H1 (cell line): ENCODE data around the gene RNF166. TPM values are rescaled to one million over a fixed set of nuclear protein-coding genes. Genes with fewer than 3 reads are reported as not detected.

Experiments
- CTCF ChIA-PET: fragments of 300-600 bp; sonication (Branson Sonifier 250); formaldehyde crosslinking; loops from one replicate; lab custom pipeline; 2021; ENCODE audit not compliant: partially characterized antibody; lab: Charles Lee
- POLR2A ChIA-PET: fragments of 300-600 bp; sonication (Branson Sonifier 250); formaldehyde crosslinking; loops from one replicate; lab custom pipeline; 2021; ENCODE audit warnings: inconsistent platforms; ENCODE audit not compliant: partially characterized antibody; lab: Charles Lee
- DNase-seq, 2 experiments: peaks; one replicate each; pipeline versions ENCODE4 v3.0.0 to v3.0.0-alpha.2; 2010 to 2022; ENCODE audit warnings: low spot score in 2 of 2, low read depth in 1 of 2, mixed read lengths in 1 of 2
- FAIRE-seq: peaks from 2 replicates; lab custom pipeline; 2011; peaks lifted over from hg19 to GRCh38; lab: Jason Lieb, UNC
- H2AFZ ChIP-seq: 2 replicates; pipeline ENCODE4 v1.8.1; 2012; ENCODE audit warnings: low read length, inconsistent platforms
- H2AK5ac ChIP-seq: 2 replicates; pipeline ENCODE4 v1.6.1; 2013; ENCODE audit warnings: low read depth, low read length
- H2BK120ac ChIP-seq: replicated peaks from 2 replicates; pipeline ENCODE3; 2013; ENCODE audit warnings: low read depth, low read length, inconsistent platforms
- H2BK12ac ChIP-seq: 2 replicates; pipeline ENCODE4 v1.6.1; 2013; ENCODE audit warnings: low read depth, low read length
- H2BK15ac ChIP-seq: 2 replicates; pipeline ENCODE4 v1.6.1; 2013; ENCODE audit warnings: low read length
- H2BK20ac ChIP-seq: 2 replicates; pipeline ENCODE4 v1.6.1; 2013; ENCODE audit warnings: low read length
- H2BK5ac ChIP-seq: 2 replicates; pipeline ENCODE4 v1.6.1; 2013; ENCODE audit warnings: low read depth, low read length
- H3K14ac ChIP-seq: 2 replicates; pipeline ENCODE4 v1.6.1; 2013; ENCODE audit warnings: inconsistent platforms; ENCODE audit not compliant: insufficient read length
- H3K18ac ChIP-seq: 2 replicates; pipeline ENCODE4 v1.6.1; 2013; ENCODE audit warnings: low read length; ENCODE audit errors: extremely low read depth
- H3K23ac ChIP-seq: 2 replicates; pipeline ENCODE4 v1.6.1; 2013; ENCODE audit warnings: inconsistent platforms; ENCODE audit not compliant: insufficient read length
- H3K23me2 ChIP-seq: 2 replicates; pipeline ENCODE4 v1.6.1; 2013; ENCODE audit warnings: low read depth, low read length
- H3K27ac ChIP-seq: 2 replicates; pipeline ENCODE4 v1.6.1; 2011; ENCODE audit warnings: low read depth, low read length, inconsistent platforms
- H3K27me3 ChIP-seq, 4 experiments: replicated peaks in 1 of 4; 1 replicate in 1 of 4; 2 replicates in 3 of 4; pipeline versions ENCODE4 v1.6.1 to v1.8.1; 2011 to 2013; ENCODE audit warnings: low read length in 3 of 4, mild to moderate bottlenecking in 3 of 4, inconsistent platforms in 2 of 4, mixed read lengths in 2 of 4, moderate library complexity in 1 of 4; ENCODE audit not compliant: control insufficient read depth in 3 of 4, insufficient read depth in 3 of 4; ENCODE audit errors: extremely low read depth in 1 of 4
- H3K36me3 ChIP-seq, 4 experiments: 2 replicates each; pipeline versions ENCODE4 v1.6.1 to v1.8.1; 2011 to 2013; ENCODE audit warnings: mild to moderate bottlenecking in 4 of 4, low read length in 3 of 4, moderate library complexity in 2 of 4, control low read depth in 1 of 4, inconsistent platforms in 1 of 4; ENCODE audit not compliant: insufficient read depth in 4 of 4, control insufficient read depth in 2 of 4
- H3K4ac ChIP-seq: replicated peaks from 2 replicates; pipeline ENCODE3; 2013; ENCODE audit warnings: low read length, low read depth, mixed read lengths, inconsistent platforms; ENCODE audit not compliant: insufficient read length
- H3K4me1 ChIP-seq, 4 experiments: replicated peaks in 1 of 4; 1 replicate in 1 of 4; 2 replicates in 3 of 4; pipeline versions ENCODE4 v1.6.1 to v1.8.1; 2011 to 2013; ENCODE audit warnings: low read length in 3 of 4, inconsistent platforms in 2 of 4, mixed read lengths in 1 of 4; ENCODE audit not compliant: insufficient read depth in 4 of 4, control insufficient read depth in 3 of 4
- H3K4me2 ChIP-seq, 2 experiments: 2 replicates each; pipeline versions ENCODE4 v1.6.1 to v1.8.1; 2011 to 2013; ENCODE audit warnings: low read depth in 2 of 2, low read length in 2 of 2, control low read depth in 1 of 2, inconsistent platforms in 1 of 2, mild to moderate bottlenecking in 1 of 2; ENCODE audit not compliant: insufficient read depth in 1 of 2
- H3K4me3 ChIP-seq, 4 experiments: fragments of 200-600, 300-600 bp in 1 of 4; sonication (generic), shearing (Covaris generic), sonication (Bioruptor Twin) in 1 of 4; 2 replicates each; pipeline versions ENCODE4 v1.5.1 to v1.8.1; 2011 to 2016; ENCODE audit warnings: low read length in 4 of 4, low read depth in 3 of 4, control low read depth in 2 of 4, inconsistent platforms in 2 of 4, mild to moderate bottlenecking in 2 of 4, mixed read lengths in 1 of 4, moderate library complexity in 1 of 4; ENCODE audit not compliant: insufficient read depth in 2 of 4; ENCODE audit errors: extremely low read depth in 1 of 4
- H3K56ac ChIP-seq: replicated peaks from 2 replicates; pipeline ENCODE3; 2013; ENCODE audit warnings: low read depth, mild to moderate bottlenecking, mixed read lengths, low read length, inconsistent platforms; ENCODE audit not compliant: insufficient read length
- H3K79me1 ChIP-seq: 2 replicates; pipeline ENCODE4 v1.6.1; 2013; ENCODE audit warnings: low read depth, low read length, control low read depth
- H3K79me2 ChIP-seq, 2 experiments: 2 replicates each; pipeline versions ENCODE4 v1.6.1 to v1.8.1; 2012 to 2013; ENCODE audit warnings: low read length in 2 of 2, mild to moderate bottlenecking in 2 of 2, inconsistent platforms in 1 of 2; ENCODE audit not compliant: insufficient read depth in 2 of 2, control insufficient read depth in 1 of 2
- H3K9ac ChIP-seq, 4 experiments: replicated peaks in 1 of 4; 1 replicate in 1 of 4; 2 replicates in 3 of 4; pipeline versions ENCODE4 v1.6.1 to v1.8.1; 2011 to 2013; ENCODE audit warnings: low read depth in 3 of 4, low read length in 3 of 4, control low read depth in 2 of 4, mild to moderate bottlenecking in 2 of 4, moderate library complexity in 2 of 4, inconsistent platforms in 1 of 4; ENCODE audit errors: extremely low read depth in 1 of 4
- H3K9me3 ChIP-seq, 2 experiments: 2 replicates each; pipeline versions ENCODE4 v1.6.1 to v1.8.1; 2012 to 2013; ENCODE audit warnings: mild to moderate bottlenecking in 2 of 2, moderate library complexity in 2 of 2, control low read depth in 1 of 2, inconsistent platforms in 1 of 2, low read depth in 1 of 2, low read length in 1 of 2, mixed read lengths in 1 of 2; ENCODE audit not compliant: insufficient read depth in 2 of 2
- H4K20me1 ChIP-seq, 2 experiments: replicated peaks in 1 of 2; 2 replicates each; pipeline versions ENCODE3 to v1.8.1; 2011 to 2013; ENCODE audit warnings: inconsistent platforms in 2 of 2, low read length in 2 of 2, mild to moderate bottlenecking in 1 of 2; ENCODE audit not compliant: insufficient read depth in 2 of 2, control insufficient read depth in 1 of 2
- H4K5ac ChIP-seq: 2 replicates; pipeline ENCODE4 v1.6.1; 2013; ENCODE audit warnings: low read length, low read depth, mixed read lengths, inconsistent platforms; ENCODE audit not compliant: insufficient read length
- H4K8ac ChIP-seq: 2 replicates; pipeline ENCODE4 v1.8.0; 2013; ENCODE audit warnings: mild to moderate bottlenecking, moderate library complexity, low read length, inconsistent platforms; ENCODE audit not compliant: insufficient read depth; ENCODE audit errors: extremely low read depth
- H4K91ac ChIP-seq: replicated peaks from 2 replicates; pipeline ENCODE3; 2013; ENCODE audit warnings: low read length, mixed read lengths, inconsistent platforms; ENCODE audit not compliant: insufficient read length
- CREB1 ChIP-seq: IDR thresholded peaks from 2 replicates; pipeline ENCODE4 v1.6.1; 2012; ENCODE audit warnings: inconsistent platforms
- HDAC2 ChIP-seq, 2 experiments: fragments of 300-600 bp in 1 of 2; sonication (generic) in 1 of 2; IDR thresholded peaks; 2 replicates each; pipeline ENCODE4 v1.6.1; 2011 to 2012; ENCODE audit warnings: low read depth in 2 of 2, low read length in 2 of 2, mild to moderate bottlenecking in 2 of 2, moderate library complexity in 2 of 2, borderline replicate concordance in 1 of 2, inconsistent platforms in 1 of 2
- KDM4A ChIP-seq: IDR thresholded peaks from one replicate; pipeline ENCODE4 v1.7.1; 2012; ENCODE audit warnings: low read depth, mild to moderate bottlenecking, moderate library complexity, low read length, inconsistent platforms; ENCODE audit not compliant: severe bottlenecking
- PHF8 ChIP-seq: fragments of 200-600 bp; sonication (generic); conservative IDR thresholded peaks from 2 replicates; pipeline ENCODE4 v1.7.1; 2012; ENCODE audit warnings: low read depth, mild to moderate bottlenecking, inconsistent platforms, low read length, moderate library complexity
- POLR2A ChIP-seq, 2 experiments: IDR thresholded peaks; 1 replicate in 1 of 2; 2 replicates in 1 of 2; pipeline ENCODE4 v1.6.1; 2011; ENCODE audit warnings: low read depth in 2 of 2, low read length in 2 of 2, mild to moderate bottlenecking in 2 of 2; ENCODE audit errors: control extremely low read depth in 1 of 2
- RBBP5 ChIP-seq: IDR thresholded peaks from 2 replicates; pipeline ENCODE4 v1.7.1; 2012; ENCODE audit warnings: low read depth, mild to moderate bottlenecking, inconsistent platforms, low read length, moderate library complexity, borderline replicate concordance
- SIN3A ChIP-seq, 2 experiments: IDR thresholded peaks in 1 of 2; conservative IDR thresholded peaks in 1 of 2; 2 replicates each; pipeline ENCODE4 v1.6.1; 2011 to 2012; ENCODE audit warnings: low read length in 2 of 2, improper control_type of control experiment in 1 of 2, low read depth in 1 of 2, mild to moderate bottlenecking in 1 of 2
- SUZ12 ChIP-seq: fragments of 200-600 bp; sonication (generic); IDR thresholded peaks from 2 replicates; pipeline ENCODE4 v1.6.1; 2012; ENCODE audit warnings: mild to moderate bottlenecking, inconsistent platforms, low read length, moderate library complexity, mixed read lengths
- TAF1 ChIP-seq: IDR thresholded peaks from 2 replicates; pipeline ENCODE4 v1.6.1; 2011; ENCODE audit warnings: mild to moderate bottlenecking, low read depth, low read length
- TBP ChIP-seq: IDR thresholded peaks from 2 replicates; pipeline ENCODE4 v1.6.1; 2011; ENCODE audit warnings: low read depth, low read length, improper control_type of control experiment
- WGBS, 2 experiments: shearing (Covaris generic) in 1 of 2; methylation state at CpG; one replicate each; pipeline versions ENCODE4 v1.1.6 to v1.1.7; 2013 to 2015; ENCODE audit warnings: low lambda C conversion rate in 2 of 2, mixed read lengths in 2 of 2, inconsistent platforms in 1 of 2, low coverage in 1 of 2, missing lambda C conversion rate in 1 of 2; ENCODE audit not compliant: insufficient replicate concordance in 2 of 2, insufficient coverage in 1 of 2, insufficient read length in 1 of 2; ENCODE audit errors: extremely low coverage in 1 of 2, missing lambda C conversion rate in 1 of 2; 5-methylcytosine and 5-hydroxymethylcytosine counted together
- polyA plus RNA-seq, 7 experiments: library from polyadenylated mRNA; depleted of rRNA in 3 of 7; stranded (reverse) in 5 of 7; unstranded in 2 of 7; fragments of >200 nt in 5 of 7; fragments of 200-250 nt in 2 of 7; gene quantifications; 1 replicate in 5 of 7; 2 replicates in 1 of 7; 4 replicates in 1 of 7; pipeline versions ENCODE4 v1.2.1 to v1.2.3, GENCODE V29; 2011 to 2013; ENCODE audit warnings: missing spikeins in 2 of 7, mixed read lengths in 2 of 7
- total RNA-seq: library from RNA; stranded (reverse); fragmentation: NEBNext Ultra II Directional; extraction: Animal tissue kit (Norgen Biotek cat#: 25700); gene quantifications from 2 replicates; pipeline ENCODE4 v1.2.1, GENCODE V29; 2021
- TF ChIP-seq, protein P1 (sequence below): IDR thresholded peaks from 2 replicates; pipeline ENCODE4 v1.6.1; 2012; ENCODE audit warnings: inconsistent platforms

The RNF166 gene
- total and polyA plus RNA-seq, 2 of the 8 experiments (the other 6 are each of a cell fraction or from before 2014, with no cell fraction given): 29.8 to 31.2 TPM

- Histone ChIP-seq H3K18ac (peak within 1 kb of the TSS; percentile 96), H2BK5ac (peak within 1 kb of the TSS; percentile 69; the same call in 1 of the 2 replicates), H3K9ac (peak within 1 kb of the TSS; percentile 56 to 60 (median 58)), H3K36me3 (peaks cover 3 to 19% (median 4%) of the 10 kb centered on the region in 4 experiments; a peak in 7 of 8 replicates), H2BK12ac (peak within 1 kb of the TSS; percentile 27; the same call in 1 of the 2 replicates), H3K23ac (no peak within 1 kb of the TSS), H4K91ac (no peak within 1 kb of the TSS), H3K14ac (peak within 1 kb of the TSS; percentile 83), H3K4me1 (peaks cover 0 to 11% (median 7%) of the 10 kb centered on the region in 4 experiments; a peak in 5 of 7 replicates), H3K27me3 (no peaks in the 10 kb centered on the region), H2AFZ (no peak within 1 kb of the TSS), H3K79me1 (peaks cover 6% of the 10 kb centered on the region), H3K56ac (peak within 1 kb of the TSS; percentile 25), H4K5ac (peak within 1 kb of the TSS; percentile 75), H3K27ac (no peak within 1 kb of the TSS), H3K79me2 (no peaks in the 10 kb centered on the region; a peak in 1 of 4 replicates), H4K8ac (0 out of 2 replicates have a peak within 1 kb of the TSS, but pooled peaks have one; percentile 57), H3K4me2 (peak within 1 kb of the TSS; percentile 80 to 92), H2BK20ac (no peak within 1 kb of the TSS), H3K4ac (peak within 1 kb of the TSS; percentile 94), H3K4me3 (peak within 1 kb of the TSS; percentile 69 to 95 (median 78)), H2AK5ac (peak within 1 kb of the TSS; percentile 30; the same call in 1 of the 2 replicates), H2BK120ac (no peak within 1 kb of the TSS), H3K23me2 (peaks cover 10% of the 10 kb centered on the region; the same call in 1 of the 2 replicates), H4K20me1 (peaks cover 2 to 24% of the 10 kb centered on the region in 2 experiments), H3K9me3 (no peaks in the 10 kb centered on the region), H2BK15ac (no peak within 1 kb of the TSS)
- DNase-seq: peak in 1 of 2 experiments; percentile 90
- ChIA-PET POLR2A (interaction anchor here (1.2 to 4.9 kb wide), 5 partner anchors 9 to 21 kb away, joined by 4 to 35 read pairs (median 5); partner anchors contain the start of genes IL17C and MVD), CTCF (interaction anchor here (0.5 to 1.6 kb wide), 3 partner anchors 14 to 136 kb away, joined by 3 to 5 read pairs (median 3); no protein-coding TSS in a partner anchor)
- FAIRE-seq: no peak
- WGBS, 2 experiments: 2% methylated on average over 18 of the region's 41 CpGs; no CpG with 5 or more reads in 1 of the 2 experiments
- TF ChIP-seq POLR2A (IDR thresholded peaks at IDR 0.05; ENCODE audit: control extremely low read depth in 1 of 2, low read depth in 2 of 2, low read length in 2 of 2) (peak in 1 of 2 experiments; percentile 69; a peak in 1 of 3 replicates), SUZ12 (no peak), KDM4A (peak; percentile 49), CREB1 (0 out of 2 replicates have a peak, but pooled peaks have one; percentile 25), HDAC2 (IDR thresholded peaks at IDR 0.05; ENCODE audit: borderline replicate concordance in 1 of 2, low read depth in 2 of 2, low read length in 2 of 2) (no peak), PHF8 (peak; percentile 41; the same call in 1 of the 2 replicates), TBP (peak; percentile 47; the same call in 1 of the 2 replicates), SIN3A (conservative IDR thresholded peaks at IDR 0.05 in 1 of 2, IDR thresholded peaks at IDR 0.05 in 1 of 2; ENCODE audit: low read depth in 1 of 2, low read length in 2 of 2) (0 out of 4 replicates have a peak, but pooled peaks of 1 of the 2 experiments have one; percentile 25), RBBP5 (0 out of 2 replicates have a peak, but pooled peaks have one; percentile 31), TAF1 (peak; percentile 63; the same call in 1 of the 2 replicates)
- TF ChIP-seq, protein P1, sequence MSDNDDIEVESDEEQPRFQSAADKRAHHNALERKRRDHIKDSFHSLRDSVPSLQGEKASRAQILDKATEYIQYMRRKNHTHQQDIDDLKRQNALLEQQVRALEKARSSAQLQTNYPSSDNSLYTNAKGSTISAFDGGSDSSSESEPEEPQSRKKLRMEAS: peak; percentile 63
Measured at GRCh38 chr16:88650749-88651275, 55.4 kb downstream of the RNF166 start, which contains the start of gene CYBA. Gene CYBA, minus strand, starts transcription at chr16:88651053. Its CDS starts 40 bp downstream, at chr16:88651013.
